IMR-90 (cell line): ENCODE data around the gene SBF1. TPM values are rescaled to one million over a fixed set of nuclear protein-coding genes. Genes with fewer than 3 reads are reported as not detected.

Source experiments
- ATAC-seq: fragments of 200-7000 bp; cut with Tn5 transposase; 2 replicates; pipeline ENCODE4 v1.9.1; 2020; ENCODE audit warnings: low read depth, mild to moderate bottlenecking, moderate library complexity
- BruUV-seq: library from RNA; stranded (reverse); fragments of 400-500 nt; replicated peaks from 2 replicates; lab custom pipeline; 2021; lab: Mats Ljungman, UMichigan
- CTCF ChIA-PET: fragments of 300-600 bp; formaldehyde crosslinking; extraction: SDS; loops from one replicate; lab custom pipeline; 2021; ENCODE audit warnings: antibody characterized with exemption; lab: Yijun Ruan, JAX
- POLR2A ChIA-PET: fragments of 300-600 bp; sonication (Branson Sonifier 250); formaldehyde crosslinking; loops from one replicate; lab custom pipeline; 2022; ENCODE audit warnings: antibody characterized with exemption; ENCODE audit not compliant: unreplicated experiment; lab: Charles Lee
- DNase-seq: peaks from one replicate; pipeline ENCODE4 v3.0.0; 2013
- H2AFZ ChIP-seq: replicated peaks from 2 replicates; pipeline ENCODE3; 2013; ENCODE audit warnings: low read length, mild to moderate bottlenecking; ENCODE audit not compliant: poor library complexity
- H2AK5ac ChIP-seq: 2 replicates; pipeline ENCODE4 v1.6.1; 2013; ENCODE audit warnings: low read depth, low read length, inconsistent platforms
- H2AK9ac ChIP-seq: replicated peaks from 2 replicates; pipeline ENCODE3; 2013; ENCODE audit warnings: mild to moderate bottlenecking, low read depth, low read length, moderate library complexity; ENCODE audit not compliant: poor library complexity
- H2BK120ac ChIP-seq: 2 replicates; pipeline ENCODE4 v1.6.1; 2013; ENCODE audit warnings: low read depth, low read length, inconsistent platforms
- H2BK15ac ChIP-seq: 3 replicates; pipeline ENCODE4 v1.6.1; 2013; ENCODE audit warnings: low read depth, low read length, inconsistent platforms
- H2BK20ac ChIP-seq: 2 replicates; pipeline ENCODE4 v1.6.1; 2013; ENCODE audit warnings: low read depth, mild to moderate bottlenecking, inconsistent platforms, low read length, moderate library complexity
- H2BK5ac ChIP-seq: 2 replicates; pipeline ENCODE4 v1.6.1; 2013; ENCODE audit warnings: mild to moderate bottlenecking, low read depth, low read length, inconsistent platforms; ENCODE audit not compliant: poor library complexity, severe bottlenecking
- H3K14ac ChIP-seq: replicated peaks from 2 replicates; pipeline ENCODE4 v1.6.1; 2013; ENCODE audit warnings: low read depth, low read length, inconsistent platforms
- H3K18ac ChIP-seq: 2 replicates; pipeline ENCODE4 v1.6.1; 2013; ENCODE audit warnings: low read depth, low read length, control low read depth
- H3K23ac ChIP-seq: 2 replicates; pipeline ENCODE4 v1.6.1; 2013; ENCODE audit warnings: low read depth, low read length, inconsistent platforms
- H3K27ac ChIP-seq: 2 replicates; pipeline ENCODE4 v1.5.1; 2013; ENCODE audit warnings: mild to moderate bottlenecking, control low read depth, low read length; ENCODE audit not compliant: insufficient read depth
- H3K27me3 ChIP-seq: 2 replicates; pipeline ENCODE4 v1.6.1; 2013; ENCODE audit warnings: low read length; ENCODE audit not compliant: control insufficient read depth, insufficient read depth
- H3K36me3 ChIP-seq: 2 replicates; pipeline ENCODE4 v1.6.1; 2013; ENCODE audit warnings: low read length, mixed read lengths; ENCODE audit not compliant: control insufficient read depth, insufficient read depth
- H3K4ac ChIP-seq: 2 replicates; pipeline ENCODE4 v1.6.1; 2013; ENCODE audit warnings: low read depth, low read length, inconsistent platforms
- H3K4me1 ChIP-seq: 2 replicates; pipeline ENCODE4 v1.6.1; 2013; ENCODE audit warnings: low read length, mixed read lengths; ENCODE audit not compliant: control insufficient read depth, insufficient read depth
- H3K4me2 ChIP-seq: 2 replicates; pipeline ENCODE4 v1.6.1; 2013; ENCODE audit warnings: low read depth, mild to moderate bottlenecking, control low read depth, low read length, moderate library complexity
- H3K4me3 ChIP-seq: 2 replicates; pipeline ENCODE4 v1.5.1; 2013; ENCODE audit warnings: low read depth, mild to moderate bottlenecking, control low read depth, low read length, moderate library complexity; ENCODE audit not compliant: insufficient read depth
- H3K56ac ChIP-seq: 2 replicates; pipeline ENCODE4 v1.6.1; 2013; ENCODE audit warnings: low read length, inconsistent platforms; ENCODE audit not compliant: insufficient read depth; ENCODE audit errors: extremely low read depth
- H3K79me1 ChIP-seq, 2 experiments: 2 replicates each; pipeline ENCODE4 v1.6.1; 2013; ENCODE audit warnings: low read length in 2 of 2, inconsistent platforms in 1 of 2, low read depth in 1 of 2
- H3K9ac ChIP-seq: 2 replicates; pipeline ENCODE4 v1.6.1; 2013; ENCODE audit warnings: low read depth, low read length, control low read depth
- H3K9me1 ChIP-seq: 2 replicates; pipeline ENCODE4 v1.6.1; 2013; ENCODE audit warnings: low read length, inconsistent platforms; ENCODE audit not compliant: insufficient read depth
- H3K9me3 ChIP-seq: 2 replicates; pipeline ENCODE4 v1.6.1; 2013; ENCODE audit warnings: low read length; ENCODE audit not compliant: control insufficient read depth, insufficient read depth
- H4K20me1 ChIP-seq: 2 replicates; pipeline ENCODE4 v1.6.1; 2013; ENCODE audit warnings: low read length, inconsistent platforms; ENCODE audit not compliant: insufficient read depth
- H4K5ac ChIP-seq: 2 replicates; pipeline ENCODE4 v1.6.1; 2013; ENCODE audit warnings: mild to moderate bottlenecking, low read depth, low read length, control low read depth
- H4K8ac ChIP-seq, 2 experiments: 2 replicates each; pipeline ENCODE4 v1.6.1; 2013; ENCODE audit warnings: low read depth in 2 of 2, low read length in 2 of 2, control low read depth in 1 of 2, inconsistent platforms in 1 of 2
- H4K91ac ChIP-seq: 2 replicates; pipeline ENCODE4 v1.6.1; 2013; ENCODE audit warnings: low read depth, low read length, inconsistent platforms; ENCODE audit not compliant: insufficient read depth
- BHLHE40 ChIP-seq: fragments of 150-350 bp; IDR thresholded peaks from 2 replicates; pipeline ENCODE4 v1.6.1; 2016; ENCODE audit warnings: mild to moderate bottlenecking, low read depth, low read length
- CEBPB ChIP-seq: IDR thresholded peaks from 2 replicates; pipeline ENCODE4 v1.6.1; 2012; ENCODE audit warnings: low read depth, low read length, improper control_type of control experiment
- FOS ChIP-seq: fragments of 150-350 bp; IDR thresholded peaks from 2 replicates; pipeline ENCODE4 v1.6.1; 2016; ENCODE audit warnings: low read depth, low read length
- MAFK ChIP-seq: IDR thresholded peaks from 2 replicates; pipeline ENCODE4 v1.6.1; 2012; ENCODE audit warnings: low read depth, low read length, improper control_type of control experiment
- MAZ ChIP-seq: IDR thresholded peaks from 2 replicates; pipeline ENCODE4 v1.6.1; 2012; ENCODE audit warnings: low read depth, mild to moderate bottlenecking, low read length, improper control_type of control experiment, moderate library complexity, borderline replicate concordance
- MXI1 ChIP-seq: IDR thresholded peaks from 2 replicates; pipeline ENCODE4 v1.6.1; 2012; ENCODE audit warnings: low read depth, mild to moderate bottlenecking, low read length, moderate library complexity, borderline replicate concordance
- NFE2L2 ChIP-seq: fragments of 150-350 bp; IDR thresholded peaks from 2 replicates; pipeline ENCODE4 v1.6.1; 2016; ENCODE audit warnings: low read depth, mild to moderate bottlenecking, low read length
- POLR2A ChIP-seq: IDR thresholded peaks from 2 replicates; pipeline ENCODE4 v1.6.1; 2012; ENCODE audit warnings: mild to moderate bottlenecking, low read depth, low read length
- RAD21 ChIP-seq: IDR thresholded peaks from 2 replicates; pipeline ENCODE4 v1.6.1; 2012; ENCODE audit warnings: low read length, improper control_type of control experiment
- SMC3 ChIP-seq: fragments of 150-350 bp; IDR thresholded peaks from 2 replicates; pipeline ENCODE4 v1.6.1; 2016; ENCODE audit warnings: low read depth, mild to moderate bottlenecking, antibody characterized with exemption, low read length, moderate library complexity
- WGBS, 2 experiments: methylation state at CpG; one replicate each; pipeline versions ENCODE4 v1.1.5 to v1.1.7; 2013; ENCODE audit warnings: missing lambda C conversion rate in 2 of 2; ENCODE audit not compliant: insufficient read length in 1 of 2; ENCODE audit errors: extremely low coverage in 2 of 2; 5-methylcytosine and 5-hydroxymethylcytosine counted together
- dilution Hi-C: fragments of 300-500 bp; cut with HindIII; formaldehyde crosslinking; loops from one replicate; pipeline ENCODE4 v1.14.3; 2018; ENCODE audit warnings: low sequenced_read_pairs; ENCODE audit not compliant: unreplicated experiment
- in situ Hi-C: fragments of 300-500 bp; cut with MboI; formaldehyde crosslinking; loops from 3 replicates; pipeline ENCODE4 v1.14.3; 2019; ENCODE audit warnings: low sequenced_read_pairs, inconsistent platforms, mixed read lengths
- intact Hi-C: fragments of 100-400 bp; cut with micrococcal nuclease; formaldehyde crosslinking; loops from 2 replicates; pipeline ENCODE4 v1.10.0; 2022
- polyA plus RNA-seq, 3 experiments: library from polyadenylated mRNA; depleted of rRNA; stranded (reverse); fragments of >200 nt; gene quantifications; 2 replicates each; pipeline ENCODE4 v1.2.3, GENCODE V29; 2012; ENCODE audit warnings: low replicate concordance in 1 of 3
- total RNA-seq: library from RNA; depleted of rRNA; stranded (reverse); fragments of >200 nt; gene quantifications from 2 replicates; pipeline ENCODE4 v1.2.3, GENCODE V29; 2012
- TF ChIP-seq, protein P1 (sequence below): fragments of 150-350 bp; IDR thresholded peaks from 2 replicates; pipeline ENCODE4 v1.6.1; 2016; ENCODE audit warnings: low read depth, mild to moderate bottlenecking, low read length, moderate library complexity, borderline replicate concordance
- TF ChIP-seq, protein P2 (sequence below): conservative IDR thresholded peaks from 2 replicates; pipeline ENCODE4 v1.5.1; 2012; ENCODE audit warnings: mild to moderate bottlenecking, low read depth, low read length, improper control_type of control experiment
- TF ChIP-seq, protein P3 (sequence below): fragments of 150-350 bp; IDR thresholded peaks from 2 replicates; pipeline ENCODE4 v1.6.1; 2017; ENCODE audit warnings: mild to moderate bottlenecking, antibody characterized with exemption, low read length, low read depth

The SBF1 gene
- total and polyA plus RNA-seq, 2 of the 4 experiments (the other 2 are of a cell fraction), result 21.5 to 33.2 TPM

DNA sequence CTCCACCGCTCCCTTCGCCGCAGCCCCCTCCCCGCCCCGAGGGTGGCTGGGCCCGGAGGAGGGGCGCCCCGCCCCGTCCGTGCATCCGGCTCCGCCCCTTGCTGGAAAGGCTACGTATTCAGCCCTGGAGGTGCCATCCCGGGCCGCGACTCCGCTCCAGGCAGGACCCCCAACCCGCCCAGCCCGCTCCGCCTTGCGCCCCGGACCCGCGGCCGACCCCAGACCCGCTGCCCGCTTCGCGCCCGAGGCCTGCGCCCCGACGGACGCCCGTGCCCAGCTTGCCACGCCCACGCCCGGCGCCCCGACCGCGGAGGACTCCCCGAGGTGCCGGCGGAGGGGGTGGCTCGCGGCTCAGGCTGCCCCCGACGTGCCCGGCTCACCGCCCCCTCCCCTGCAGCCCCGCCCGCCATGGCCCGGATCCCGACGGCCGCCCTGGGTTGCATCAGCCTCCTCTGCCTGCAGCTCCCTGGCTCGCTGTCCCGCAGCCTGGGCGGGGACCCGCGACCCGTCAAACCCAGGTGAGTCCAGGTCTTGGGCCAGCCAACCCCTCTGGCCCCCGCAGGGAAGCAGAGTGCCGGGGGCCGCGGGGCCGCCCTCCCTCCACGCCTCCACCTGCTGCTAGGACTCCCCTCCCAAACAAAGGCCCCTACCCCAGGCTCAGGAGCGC, 6.7 kb upstream of the SBF1 start, which contains the start of gene ADM2 (continued):
- peak; percentile 66; the same call in 1 of the 2 replicates for TF ChIP-seq MAZ

DNA sequence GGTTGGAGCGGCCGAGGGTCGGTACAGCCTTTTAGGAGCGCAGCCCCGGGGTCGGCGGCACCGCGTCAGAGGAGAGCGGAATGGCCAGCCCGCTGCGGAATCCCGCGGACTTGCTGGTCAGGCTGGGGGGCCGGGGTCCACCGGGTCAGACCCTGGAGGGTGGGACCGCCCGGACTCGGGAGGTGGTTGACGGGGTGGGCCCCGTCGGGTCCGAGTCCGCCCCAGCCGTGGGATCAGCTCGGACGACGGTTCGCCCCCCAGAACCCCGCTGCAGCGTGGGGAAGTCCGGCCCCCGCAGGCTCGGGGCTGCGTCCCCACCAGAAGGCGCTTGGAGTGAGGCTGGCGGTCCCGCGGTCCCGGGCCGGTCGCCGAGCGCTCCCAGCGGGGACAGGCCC, 6.2 kb upstream of the SBF1 start:
- ChIA-PET CTCF (no interaction called here), POLR2A (no interaction called here)
- dilution Hi-C loops (no loop called here), in situ Hi-C loops (no loop called here), intact Hi-C loops (no loop called here)
- Histone ChIP-seq H3K18ac (no peak overlapping the region), H3K4me3 (peak overlapping the region; percentile 57), H2BK120ac (no peak overlapping the region), H3K14ac (no peak overlapping the region), H4K20me1 (no peaks in the 10 kb centered on the region; the same call in 1 of the 2 replicates), H3K4me1 (no peaks in the 10 kb centered on the region; the same call in 1 of the 2 replicates), H2BK15ac (no peak overlapping the region), H3K56ac (no peak overlapping the region), H2BK20ac (no peak overlapping the region), H4K91ac (no peak overlapping the region), H3K9me1 (no peaks in the 10 kb centered on the region; the same call in 1 of the 2 replicates), H3K36me3 (peaks cover 4% of the 10 kb centered on the region; the same call in 1 of the 2 replicates), H4K5ac (no peak overlapping the region), H2BK5ac (no peak overlapping the region), H3K9ac (no peak overlapping the region), H3K79me1 (peaks cover 0 to 3% of the 10 kb centered on the region in 2 experiments; a peak in 1 of 4 replicates), H3K9me3 (no peaks in the 10 kb centered on the region), H3K23ac (no peak overlapping the region), H3K27ac (no peak overlapping the region), H3K4ac (no peak overlapping the region), H2AK9ac (peak overlapping the region; percentile 28), H3K4me2 (peak overlapping the region; percentile 19), H2AK5ac (no peak overlapping the region), H4K8ac (peak overlapping the region in 1 of 2 experiments; percentile 48; a peak in 1 of 4 replicates), H3K27me3 (peaks cover 21% of the 10 kb centered on the region), H2AFZ (peak overlapping the region; percentile 86)
- WGBS, 2 experiments, result 9% methylated on average over 30 of the region's 45 CpGs; no CpG with 5 or more reads in 1 of the 2 experiments
- ATAC-seq (no peak; the same call in 1 of the 2 replicates), DNase-seq (no peak)
- no TSS peak for BruUV-seq
- TF ChIP-seq, protein P1, sequence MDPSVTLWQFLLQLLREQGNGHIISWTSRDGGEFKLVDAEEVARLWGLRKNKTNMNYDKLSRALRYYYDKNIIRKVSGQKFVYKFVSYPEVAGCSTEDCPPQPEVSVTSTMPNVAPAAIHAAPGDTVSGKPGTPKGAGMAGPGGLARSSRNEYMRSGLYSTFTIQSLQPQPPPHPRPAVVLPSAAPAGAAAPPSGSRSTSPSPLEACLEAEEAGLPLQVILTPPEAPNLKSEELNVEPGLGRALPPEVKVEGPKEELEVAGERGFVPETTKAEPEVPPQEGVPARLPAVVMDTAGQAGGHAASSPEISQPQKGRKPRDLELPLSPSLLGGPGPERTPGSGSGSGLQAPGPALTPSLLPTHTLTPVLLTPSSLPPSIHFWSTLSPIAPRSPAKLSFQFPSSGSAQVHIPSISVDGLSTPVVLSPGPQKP, result no peak
- TF ChIP-seq MAFK, result no peak
- TF ChIP-seq MXI1, result no peak
- no peak for TF ChIP-seq SMC3
- TF ChIP-seq FOS, result no peak
- TF ChIP-seq, protein P2, sequence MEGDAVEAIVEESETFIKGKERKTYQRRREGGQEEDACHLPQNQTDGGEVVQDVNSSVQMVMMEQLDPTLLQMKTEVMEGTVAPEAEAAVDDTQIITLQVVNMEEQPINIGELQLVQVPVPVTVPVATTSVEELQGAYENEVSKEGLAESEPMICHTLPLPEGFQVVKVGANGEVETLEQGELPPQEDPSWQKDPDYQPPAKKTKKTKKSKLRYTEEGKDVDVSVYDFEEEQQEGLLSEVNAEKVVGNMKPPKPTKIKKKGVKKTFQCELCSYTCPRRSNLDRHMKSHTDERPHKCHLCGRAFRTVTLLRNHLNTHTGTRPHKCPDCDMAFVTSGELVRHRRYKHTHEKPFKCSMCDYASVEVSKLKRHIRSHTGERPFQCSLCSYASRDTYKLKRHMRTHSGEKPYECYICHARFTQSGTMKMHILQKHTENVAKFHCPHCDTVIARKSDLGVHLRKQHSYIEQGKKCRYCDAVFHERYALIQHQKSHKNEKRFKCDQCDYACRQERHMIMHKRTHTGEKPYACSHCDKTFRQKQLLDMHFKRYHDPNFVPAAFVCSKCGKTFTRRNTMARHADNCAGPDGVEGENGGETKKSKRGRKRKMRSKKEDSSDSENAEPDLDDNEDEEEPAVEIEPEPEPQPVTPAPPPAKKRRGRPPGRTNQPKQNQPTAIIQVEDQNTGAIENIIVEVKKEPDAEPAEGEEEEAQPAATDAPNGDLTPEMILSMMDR, result no peak
- no peak for TF ChIP-seq RAD21
- TF ChIP-seq, protein P3, sequence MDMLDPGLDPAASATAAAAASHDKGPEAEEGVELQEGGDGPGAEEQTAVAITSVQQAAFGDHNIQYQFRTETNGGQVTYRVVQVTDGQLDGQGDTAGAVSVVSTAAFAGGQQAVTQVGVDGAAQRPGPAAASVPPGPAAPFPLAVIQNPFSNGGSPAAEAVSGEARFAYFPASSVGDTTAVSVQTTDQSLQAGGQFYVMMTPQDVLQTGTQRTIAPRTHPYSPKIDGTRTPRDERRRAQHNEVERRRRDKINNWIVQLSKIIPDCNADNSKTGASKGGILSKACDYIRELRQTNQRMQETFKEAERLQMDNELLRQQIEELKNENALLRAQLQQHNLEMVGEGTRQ, result no peak
- no peak for TF ChIP-seq MAZ
- TF ChIP-seq BHLHE40, result no peak
- TF ChIP-seq POLR2A, result no peak
- no peak for TF ChIP-seq CEBPB
- TF ChIP-seq NFE2L2, result no peak
